HepG2 (cell line): ENCODE results near the gene CSNK2A1. TPM values are rescaled to one million over a fixed set of nuclear protein-coding genes. Genes with fewer than 3 reads are reported as not detected.

Experiments used
- CEBPG ChIP-seq: IDR thresholded peaks from 2 replicates; pipeline ENCODE4 v1.6.1; 2016
- GATAD2A ChIP-seq: IDR thresholded peaks from 2 replicates; pipeline ENCODE4 v1.6.1; 2016
- GZF1 ChIP-seq: sonication (generic); formaldehyde crosslinking; IDR thresholded peaks from 2 replicates; pipeline ENCODE4 v1.5.1; 2020; ENCODE audit warnings: mild to moderate bottlenecking, missing genetic modification reagents
- HDAC1 ChIP-seq: sonication (generic); formaldehyde crosslinking; IDR thresholded peaks from 2 replicates; pipeline ENCODE4 v1.5.1; 2020; ENCODE audit warnings: mild to moderate bottlenecking, missing genetic modification reagents
- KLF16 ChIP-seq, 2 experiments: sonication (generic) in 1 of 2; formaldehyde crosslinking in 1 of 2; IDR thresholded peaks; 2 replicates each; pipeline versions ENCODE4 v1.6.1 to v1.8.0; 2016 to 2023; ENCODE audit warnings: missing genetic modification reagents in 2 of 2, missing compliant biosample characterization in 1 of 2
- NFYB ChIP-seq: sonication (generic); formaldehyde crosslinking; IDR thresholded peaks from 2 replicates; pipeline ENCODE4 v1.4.0; 2020; ENCODE audit warnings: missing genetic modification reagents
- NFYC ChIP-seq: IDR thresholded peaks from 2 replicates; pipeline ENCODE4 v1.6.1; 2016; ENCODE audit warnings: missing genetic modification reagents, missing compliant biosample characterization
- RAD51 ChIP-seq: fragments of 450-650 bp; IDR thresholded peaks from 2 replicates; pipeline ENCODE4 v1.6.1; 2016; ENCODE audit warnings: borderline replicate concordance
- ZC3H4 ChIP-seq: sonication (generic); formaldehyde crosslinking; IDR thresholded peaks from 2 replicates; pipeline ENCODE4 v1.4.0; 2020; ENCODE audit warnings: missing genetic modification reagents, borderline replicate concordance
- ZFP36L2 ChIP-seq: sonication (generic); formaldehyde crosslinking; IDR thresholded peaks from 2 replicates; pipeline ENCODE4 v1.4.0; 2020; ENCODE audit warnings: missing genetic modification reagents
- ZNF335 ChIP-seq: sonication (generic); formaldehyde crosslinking; IDR thresholded peaks from 2 replicates; pipeline ENCODE4 v1.4.0; 2020; ENCODE audit warnings: missing genetic modification reagents
- ZNF607 ChIP-seq: sonication (generic); formaldehyde crosslinking; IDR thresholded peaks from 2 replicates; pipeline ENCODE4 v1.5.1; 2020; ENCODE audit warnings: missing genetic modification reagents, mild to moderate bottlenecking, borderline replicate concordance
- polyA plus RNA-seq, 8 experiments: library from polyadenylated mRNA; depleted of rRNA in 3 of 8; stranded (reverse) in 7 of 8; unstranded in 1 of 8; fragments of >200 nt; fragmentation: Illumina TruSeq in 4 of 8; extraction: Trizol in 4 of 8; gene quantifications; 2 replicates each; pipeline versions ENCODE4 v1.2.1 to v1.2.3, GENCODE V29; 2011 to 2016; ENCODE audit warnings: low read depth in 4 of 8, missing spikeins in 1 of 8, mixed read lengths in 1 of 8; ENCODE audit not compliant: insufficient read depth in 1 of 8
- total RNA-seq, 5 experiments: library from RNA; depleted of rRNA; stranded (reverse); fragments of >200 nt; fragmentation: Illumina TruSeq; extraction: Trizol; gene quantifications; 2 replicates each; pipeline ENCODE4 v1.2.3, GENCODE V29; 2016; ENCODE audit warnings: low read depth in 1 of 5
- TF ChIP-seq, protein P1 (sequence below): IDR thresholded peaks from 2 replicates; pipeline ENCODE4 v1.6.1; 2016; ENCODE audit warnings: mild to moderate bottlenecking
- TF ChIP-seq, protein P2 (sequence below): sonication (generic); formaldehyde crosslinking; IDR thresholded peaks from 2 replicates; pipeline ENCODE4 v1.8.1; 2023; ENCODE audit warnings: mild to moderate bottlenecking, moderate library complexity, missing genetic modification reagents
- TF ChIP-seq, protein P3 (sequence below): sonication (generic); formaldehyde crosslinking; IDR thresholded peaks from 2 replicates; pipeline ENCODE4 v1.5.1; 2020; ENCODE audit warnings: missing genetic modification reagents, mild to moderate bottlenecking, borderline replicate concordance
- TF ChIP-seq, protein P4 (sequence below): IDR thresholded peaks from 2 replicates; pipeline ENCODE4 v1.6.1; 2016; ENCODE audit warnings: mild to moderate bottlenecking, missing biosample characterization, missing genetic modification reagents
- TF ChIP-seq, protein P5 (sequence below), 2 experiments: sonication (generic) in 1 of 2; formaldehyde crosslinking in 1 of 2; IDR thresholded peaks; 2 replicates each; pipeline versions ENCODE4 v1.4.0 to v1.6.1; 2018 to 2020; ENCODE audit warnings: missing genetic modification reagents in 2 of 2, borderline replicate concordance in 1 of 2, low read depth in 1 of 2, mild to moderate bottlenecking in 1 of 2, missing biosample characterization in 1 of 2
- TF ChIP-seq, protein P6 (sequence below), 2 experiments: fragments of 450-650 bp in 1 of 2; sonication (generic) in 1 of 2; formaldehyde crosslinking; IDR thresholded peaks; 2 replicates each; pipeline versions ENCODE4 v1.5.0 to v1.8.0; 2020 to 2022; ENCODE audit warnings: mild to moderate bottlenecking in 1 of 2, missing genetic modification reagents in 1 of 2
- TF ChIP-seq, protein P7 (sequence below): sonication (generic); formaldehyde crosslinking; IDR thresholded peaks from 2 replicates; pipeline ENCODE4 v1.8.0; 2022; ENCODE audit warnings: missing genetic modification reagents, mild to moderate bottlenecking, moderate library complexity, borderline replicate concordance

Gene CSNK2A1
- total and polyA plus RNA-seq, 2 of the 13 experiments (the other 11 are each of a cell fraction or from before 2014, with no cell fraction given) = 153 to 231 TPM

DNA sequence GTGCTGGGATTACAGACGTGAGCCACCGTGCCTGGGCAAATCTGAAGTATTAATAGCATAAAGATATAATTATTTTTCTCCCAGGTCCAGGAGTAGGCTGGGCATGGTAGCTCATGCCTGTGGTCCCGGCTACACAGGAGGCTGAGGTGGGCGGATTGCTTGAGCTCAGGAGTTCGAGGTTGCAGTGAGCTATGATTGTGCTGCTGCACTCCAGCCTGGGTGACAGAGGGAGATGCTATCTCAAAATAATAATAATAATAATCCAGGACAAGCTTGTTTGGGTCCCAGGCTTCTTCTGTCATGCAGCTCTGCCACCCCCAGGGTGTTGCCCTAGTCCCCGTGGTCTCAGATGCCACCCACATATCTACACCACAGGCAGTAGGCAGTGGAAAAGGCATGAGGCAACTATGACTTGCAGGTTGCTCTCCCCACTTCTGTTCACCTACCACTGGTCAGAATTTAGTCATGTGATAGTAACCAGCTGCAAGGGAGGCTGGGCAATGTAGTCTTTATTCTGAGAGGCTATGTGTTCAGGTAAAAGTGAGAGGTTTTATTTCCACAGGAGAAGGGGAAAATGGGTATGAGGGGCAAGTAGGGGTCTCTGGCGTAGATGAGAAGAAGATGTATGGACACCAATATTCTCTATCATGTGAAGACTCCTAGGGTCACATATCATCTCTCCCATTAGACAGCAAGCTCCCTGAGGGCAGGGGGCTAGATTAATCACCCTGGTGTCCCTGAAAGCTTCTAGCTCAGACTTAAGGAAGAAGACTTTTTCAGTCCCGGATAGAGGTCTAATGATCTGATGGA lies 40.8 kb upstream of the CSNK2A1 start (continued):
- TF ChIP-seq, protein P1, sequence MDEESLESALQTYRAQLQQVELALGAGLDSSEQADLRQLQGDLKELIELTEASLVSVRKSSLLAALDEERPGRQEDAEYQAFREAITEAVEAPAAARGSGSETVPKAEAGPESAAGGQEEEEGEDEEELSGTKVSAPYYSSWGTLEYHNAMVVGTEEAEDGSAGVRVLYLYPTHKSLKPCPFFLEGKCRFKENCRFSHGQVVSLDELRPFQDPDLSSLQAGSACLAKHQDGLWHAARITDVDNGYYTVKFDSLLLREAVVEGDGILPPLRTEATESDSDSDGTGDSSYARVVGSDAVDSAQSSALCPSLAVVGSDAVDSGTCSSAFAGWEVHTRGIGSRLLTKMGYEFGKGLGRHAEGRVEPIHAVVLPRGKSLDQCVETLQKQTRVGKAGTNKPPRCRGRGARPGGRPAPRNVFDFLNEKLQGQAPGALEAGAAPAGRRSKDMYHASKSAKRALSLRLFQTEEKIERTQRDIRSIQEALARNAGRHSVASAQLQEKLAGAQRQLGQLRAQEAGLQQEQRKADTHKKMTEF (CRISPR knock-in tag) = no peak
- TF ChIP-seq ZC3H4 (CRISPR knock-in tag) (no peak), RAD51 (no peak), GZF1 (CRISPR knock-in tag) (no peak), GATAD2A (CRISPR knock-in tag) (no peak), CEBPG (CRISPR knock-in tag) (peak; percentile 34), ZNF335 (CRISPR knock-in tag) (no peak), KLF16 (CRISPR knock-in tag; IDR thresholded peaks at IDR 0.05) (no peak), HDAC1 (CRISPR knock-in tag) (no peak), NFYC (CRISPR knock-in tag) (peak; percentile 70), ZNF607 (no peak), NFYB (peak; percentile 54), ZFP36L2 (CRISPR knock-in tag) (no peak)
- TF ChIP-seq, protein P2, sequence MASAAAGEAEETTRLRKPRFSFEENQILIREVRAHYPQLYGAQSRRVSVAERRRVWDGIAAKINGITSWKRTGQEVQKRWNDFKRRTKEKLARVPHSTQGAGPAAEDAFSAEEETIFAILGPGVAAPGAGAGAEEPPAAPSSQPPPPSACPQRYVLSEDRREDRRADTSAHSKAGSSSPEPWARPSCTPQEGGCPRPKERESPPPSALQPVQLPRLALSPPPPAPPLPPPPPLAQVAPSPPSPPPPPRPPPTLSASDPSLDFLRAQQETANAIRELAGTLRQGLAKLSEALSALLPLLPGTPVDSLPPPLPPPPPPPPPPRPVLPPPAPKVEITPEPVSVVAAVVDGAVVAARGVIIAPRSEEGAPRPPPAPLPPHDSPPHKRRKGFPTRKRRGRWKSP (CRISPR knock-in tag) = no peak
- TF ChIP-seq, protein P3, sequence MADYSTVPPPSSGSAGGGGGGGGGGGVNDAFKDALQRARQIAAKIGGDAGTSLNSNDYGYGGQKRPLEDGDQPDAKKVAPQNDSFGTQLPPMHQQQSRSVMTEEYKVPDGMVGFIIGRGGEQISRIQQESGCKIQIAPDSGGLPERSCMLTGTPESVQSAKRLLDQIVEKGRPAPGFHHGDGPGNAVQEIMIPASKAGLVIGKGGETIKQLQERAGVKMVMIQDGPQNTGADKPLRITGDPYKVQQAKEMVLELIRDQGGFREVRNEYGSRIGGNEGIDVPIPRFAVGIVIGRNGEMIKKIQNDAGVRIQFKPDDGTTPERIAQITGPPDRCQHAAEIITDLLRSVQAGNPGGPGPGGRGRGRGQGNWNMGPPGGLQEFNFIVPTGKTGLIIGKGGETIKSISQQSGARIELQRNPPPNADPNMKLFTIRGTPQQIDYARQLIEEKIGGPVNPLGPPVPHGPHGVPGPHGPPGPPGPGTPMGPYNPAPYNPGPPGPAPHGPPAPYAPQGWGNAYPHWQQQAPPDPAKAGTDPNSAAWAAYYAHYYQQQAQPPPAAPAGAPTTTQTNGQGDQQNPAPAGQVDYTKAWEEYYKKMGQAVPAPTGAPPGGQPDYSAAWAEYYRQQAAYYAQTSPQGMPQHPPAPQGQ (CRISPR knock-in tag) = no peak
- TF ChIP-seq, protein P4, sequence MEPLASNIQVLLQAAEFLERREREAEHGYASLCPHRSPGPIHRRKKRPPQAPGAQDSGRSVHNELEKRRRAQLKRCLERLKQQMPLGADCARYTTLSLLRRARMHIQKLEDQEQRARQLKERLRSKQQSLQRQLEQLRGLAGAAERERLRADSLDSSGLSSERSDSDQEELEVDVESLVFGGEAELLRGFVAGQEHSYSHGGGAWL (CRISPR knock-in tag) = no peak
- TF ChIP-seq, protein P5, sequence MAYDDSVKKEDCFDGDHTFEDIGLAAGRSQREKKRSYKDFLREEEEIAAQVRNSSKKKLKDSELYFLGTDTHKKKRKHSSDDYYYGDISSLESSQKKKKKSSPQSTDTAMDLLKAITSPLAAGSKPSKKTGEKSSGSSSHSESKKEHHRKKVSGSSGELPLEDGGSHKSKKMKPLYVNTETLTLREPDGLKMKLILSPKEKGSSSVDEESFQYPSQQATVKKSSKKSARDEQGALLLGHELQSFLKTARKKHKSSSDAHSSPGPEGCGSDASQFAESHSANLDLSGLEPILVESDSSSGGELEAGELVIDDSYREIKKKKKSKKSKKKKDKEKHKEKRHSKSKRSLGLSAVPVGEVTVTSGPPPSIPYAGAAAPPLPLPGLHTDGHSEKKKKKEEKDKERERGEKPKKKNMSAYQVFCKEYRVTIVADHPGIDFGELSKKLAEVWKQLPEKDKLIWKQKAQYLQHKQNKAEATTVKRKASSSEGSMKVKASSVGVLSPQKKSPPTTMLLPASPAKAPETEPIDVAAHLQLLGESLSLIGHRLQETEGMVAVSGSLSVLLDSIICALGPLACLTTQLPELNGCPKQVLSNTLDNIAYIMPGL (CRISPR knock-in tag; IDR thresholded peaks at IDR 0.05; ENCODE audit: borderline replicate concordance in 1 of 2, low read depth in 1 of 2) = no peak
- TF ChIP-seq, protein P6, sequence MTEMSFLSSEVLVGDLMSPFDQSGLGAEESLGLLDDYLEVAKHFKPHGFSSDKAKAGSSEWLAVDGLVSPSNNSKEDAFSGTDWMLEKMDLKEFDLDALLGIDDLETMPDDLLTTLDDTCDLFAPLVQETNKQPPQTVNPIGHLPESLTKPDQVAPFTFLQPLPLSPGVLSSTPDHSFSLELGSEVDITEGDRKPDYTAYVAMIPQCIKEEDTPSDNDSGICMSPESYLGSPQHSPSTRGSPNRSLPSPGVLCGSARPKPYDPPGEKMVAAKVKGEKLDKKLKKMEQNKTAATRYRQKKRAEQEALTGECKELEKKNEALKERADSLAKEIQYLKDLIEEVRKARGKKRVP (CRISPR knock-in tag; IDR thresholded peaks at IDR 0.05) = peak in 1 of 2 experiments; percentile 28; a peak in 1 of 4 replicates
- TF ChIP-seq, protein P7, sequence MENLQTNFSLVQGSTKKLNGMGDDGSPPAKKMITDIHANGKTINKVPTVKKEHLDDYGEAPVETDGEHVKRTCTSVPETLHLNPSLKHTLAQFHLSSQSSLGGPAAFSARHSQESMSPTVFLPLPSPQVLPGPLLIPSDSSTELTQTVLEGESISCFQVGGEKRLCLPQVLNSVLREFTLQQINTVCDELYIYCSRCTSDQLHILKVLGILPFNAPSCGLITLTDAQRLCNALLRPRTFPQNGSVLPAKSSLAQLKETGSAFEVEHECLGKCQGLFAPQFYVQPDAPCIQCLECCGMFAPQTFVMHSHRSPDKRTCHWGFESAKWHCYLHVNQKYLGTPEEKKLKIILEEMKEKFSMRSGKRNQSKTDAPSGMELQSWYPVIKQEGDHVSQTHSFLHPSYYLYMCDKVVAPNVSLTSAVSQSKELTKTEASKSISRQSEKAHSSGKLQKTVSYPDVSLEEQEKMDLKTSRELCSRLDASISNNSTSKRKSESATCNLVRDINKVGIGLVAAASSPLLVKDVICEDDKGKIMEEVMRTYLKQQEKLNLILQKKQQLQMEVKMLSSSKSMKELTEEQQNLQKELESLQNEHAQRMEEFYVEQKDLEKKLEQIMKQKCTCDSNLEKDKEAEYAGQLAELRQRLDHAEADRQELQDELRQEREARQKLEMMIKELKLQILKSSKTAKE = no peak
